ENCODE results near the gene CFAP157. TPM values are rescaled to one million over a fixed set of nuclear protein-coding genes. Genes with fewer than 3 reads are reported as not detected.

Gene CFAP157
- total RNA-seq, 1 donor from 2014 or later, result 0.85 TPM

- no peak for TF ChIP-seq CTCF (IDR thresholded peaks at IDR 0.05; ENCODE audit: unreplicated experiment)
- no peak for DNase-seq (ENCODE audit: low spot score)
- Mint-ChIP-seq H3K4me1 (ENCODE audit: unreplicated experiment) (peaks cover 62% of the 10 kb centered on the region), H3K27ac (ENCODE audit: unreplicated experiment) (peak overlapping the region; percentile 98), H3K36me3 (ENCODE audit: low read depth, unreplicated experiment) (peaks cover 44% of the 10 kb centered on the region), H3K27me3 (ENCODE audit: unreplicated experiment) (peaks cover 14% of the 10 kb centered on the region), H3K9me3 (ENCODE audit: unreplicated experiment) (no peaks in the 10 kb centered on the region), H3K4me3 (ENCODE audit: unreplicated experiment) (peak overlapping the region; percentile 85)
Measured at GRCh38 chr9:127761491-127761956, 54.7 kb downstream of the CFAP157 start.

DNA sequence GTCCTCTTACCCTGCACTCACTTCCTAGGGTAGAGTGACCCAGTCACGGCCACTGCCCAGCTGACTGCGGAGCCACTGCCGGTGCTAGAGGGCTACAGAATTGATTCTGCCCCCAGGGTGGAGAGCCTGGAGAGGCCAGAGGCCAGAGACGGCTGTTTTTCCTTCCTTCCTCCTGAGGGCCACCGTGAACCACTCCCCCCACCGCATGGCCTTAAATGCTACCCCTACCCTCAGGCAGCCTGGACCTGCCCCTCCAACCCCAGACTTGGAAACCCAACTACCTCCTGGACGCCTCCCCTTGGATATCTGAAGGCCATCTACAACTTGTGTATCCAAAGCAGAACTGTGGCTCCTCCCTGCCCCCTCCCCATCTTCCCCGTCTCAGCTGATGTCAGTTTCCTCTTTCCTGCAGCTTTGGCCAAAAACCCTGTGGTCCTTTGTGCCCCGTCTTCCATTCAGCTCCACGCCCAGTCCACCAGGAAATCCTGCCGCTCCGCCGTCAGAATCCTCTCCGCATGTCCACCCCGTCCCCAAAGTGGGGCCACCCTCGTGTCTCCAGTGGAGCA is 55.4 kb downstream of the CFAP157 start:
- peak overlapping the region; percentile 85 for H3K4me3 Mint-ChIP-seq (ENCODE audit: unreplicated experiment)
- DNase-seq (ENCODE audit: low spot score), result peak; percentile 68
- H3K36me3 Mint-ChIP-seq (ENCODE audit: low read depth, unreplicated experiment), result peaks cover 51% of the 10 kb centered on the region
- peak overlapping the region; percentile 98 for H3K27ac Mint-ChIP-seq (ENCODE audit: unreplicated experiment)
- H3K9me3 Mint-ChIP-seq (ENCODE audit: unreplicated experiment), result no peaks in the 10 kb centered on the region
- no peak for TF ChIP-seq CTCF (IDR thresholded peaks at IDR 0.05; ENCODE audit: unreplicated experiment)
- peaks cover 11% of the 10 kb centered on the region for H3K27me3 Mint-ChIP-seq (ENCODE audit: unreplicated experiment)
- peaks cover 68% of the 10 kb centered on the region for H3K4me1 Mint-ChIP-seq (ENCODE audit: unreplicated experiment)

DNA sequence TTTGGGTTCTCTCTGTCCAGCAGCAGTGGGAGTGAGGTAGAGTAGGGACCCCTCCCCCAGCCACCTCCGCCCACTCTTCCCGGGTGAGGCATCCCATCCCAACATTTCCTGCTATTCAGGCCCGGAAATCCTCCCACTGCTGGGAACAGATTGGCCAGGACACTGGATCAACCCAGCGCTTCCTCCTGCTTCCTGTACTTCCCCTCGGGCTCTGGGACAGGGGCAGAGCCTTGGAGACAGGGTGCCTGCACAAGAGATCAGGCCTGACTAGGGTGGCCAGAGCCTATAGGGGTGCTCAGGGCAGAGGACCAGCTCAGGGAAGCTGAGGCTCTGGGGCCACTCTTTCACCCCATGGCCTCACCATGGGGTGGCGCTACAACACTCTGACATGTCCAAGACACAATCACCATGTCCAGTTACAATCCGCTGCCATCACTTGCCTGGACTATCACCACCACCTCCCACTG is 57.2 kb downstream of the CFAP157 start:
- peak; percentile 76 for DNase-seq (ENCODE audit: low spot score)
- peak overlapping the region; percentile 98 for H3K27ac Mint-ChIP-seq (ENCODE audit: unreplicated experiment)
- H3K4me3 Mint-ChIP-seq (ENCODE audit: unreplicated experiment), result peak overlapping the region; percentile 74
- peaks cover 75% of the 10 kb centered on the region for H3K4me1 Mint-ChIP-seq (ENCODE audit: unreplicated experiment)
- TF ChIP-seq CTCF (IDR thresholded peaks at IDR 0.05; ENCODE audit: unreplicated experiment), result peak; percentile 39
- H3K9me3 Mint-ChIP-seq (ENCODE audit: unreplicated experiment), result no peaks in the 10 kb centered on the region
- H3K36me3 Mint-ChIP-seq (ENCODE audit: low read depth, unreplicated experiment), result peaks cover 52% of the 10 kb centered on the region
- H3K27me3 Mint-ChIP-seq (ENCODE audit: unreplicated experiment), result peaks cover 10% of the 10 kb centered on the region

GRCh38 chr9:127765418-127765817 is 58.6 kb downstream of the CFAP157 start:
- peak overlapping the region; percentile 90 for H3K27ac Mint-ChIP-seq (ENCODE audit: unreplicated experiment)
- TF ChIP-seq CTCF (IDR thresholded peaks at IDR 0.05; ENCODE audit: unreplicated experiment), result no peak
- peaks cover 14% of the 10 kb centered on the region for H3K27me3 Mint-ChIP-seq (ENCODE audit: unreplicated experiment)
- peak overlapping the region; percentile 80 for H3K4me3 Mint-ChIP-seq (ENCODE audit: unreplicated experiment)
- H3K9me3 Mint-ChIP-seq (ENCODE audit: unreplicated experiment), result no peaks in the 10 kb centered on the region
- peaks cover 83% of the 10 kb centered on the region for H3K4me1 Mint-ChIP-seq (ENCODE audit: unreplicated experiment)
- DNase-seq (ENCODE audit: low spot score), result no peak
- H3K36me3 Mint-ChIP-seq (ENCODE audit: low read depth, unreplicated experiment), result peaks cover 50% of the 10 kb centered on the region

Other genes with a start within 250 kb of the CFAP157 start
- 113 TPM for gene STXBP1, start 94.7 kb upstream of the CFAP157 start, total RNA-seq (ENCODE audit: unreplicated experiment)
- gene PTRH1, start 8.7 kb downstream of the CFAP157 start, total RNA-seq (ENCODE audit: unreplicated experiment), result 15.3 TPM
- gene TTC16, start 9.1 kb downstream of the CFAP157 start, total RNA-seq (ENCODE audit: unreplicated experiment), result 0.08 TPM
- gene TOR2A, start 28.3 kb downstream of the CFAP157 start, total RNA-seq (ENCODE audit: unreplicated experiment), result 29.1 TPM
- 137 TPM for gene SH2D3C, start 71.7 kb downstream of the CFAP157 start, total RNA-seq (ENCODE audit: unreplicated experiment)
- 188 TPM for gene CDK9, start 79.0 kb downstream of the CFAP157 start, total RNA-seq (ENCODE audit: unreplicated experiment)
- 51.3 TPM for gene FPGS, start 95.9 kb downstream of the CFAP157 start, total RNA-seq (ENCODE audit: unreplicated experiment)
- 113 TPM for gene ENG, start 147.7 kb downstream of the CFAP157 start, total RNA-seq (ENCODE audit: unreplicated experiment)
- gene AK1, start 170.7 kb downstream of the CFAP157 start, total RNA-seq (ENCODE audit: unreplicated experiment), result 63.3 TPM
- 80.0 TPM for gene ST6GALNAC6, start 192.6 kb downstream of the CFAP157 start, total RNA-seq (ENCODE audit: unreplicated experiment)
- gene ST6GALNAC4, start 210.1 kb downstream of the CFAP157 start, total RNA-seq (ENCODE audit: unreplicated experiment), result 25.0 TPM
- 2.4 TPM for gene PIP5KL1, start 223.8 kb downstream of the CFAP157 start, total RNA-seq (ENCODE audit: unreplicated experiment)
- gene DPM2, start 230.9 kb downstream of the CFAP157 start, total RNA-seq (ENCODE audit: unreplicated experiment), result 31.5 TPM

Data from endothelial cell (in vitro differentiated cells).